Pulmonary artery endothelial cell (primary cell): Measurements from ENCODE around the gene TFAP2E. TPM values are rescaled to one million over a fixed set of nuclear protein-coding genes. Genes with fewer than 3 reads are reported as not detected.

Source experiments
- DNase-seq: peaks from one replicate; pipeline ENCODE4 v3.0.0-alpha.2; 2011; ENCODE audit warnings: low read depth, low spot score
- total RNA-seq: library from RNA; depleted of rRNA; stranded (reverse); fragments of >200 nt; gene quantifications from 2 replicates; pipeline ENCODE4 v1.2.3, GENCODE V29; 2014

TFAP2E gene
- total RNA-seq, 1 donor from 2014 or later: 0.07 TPM

DNA sequence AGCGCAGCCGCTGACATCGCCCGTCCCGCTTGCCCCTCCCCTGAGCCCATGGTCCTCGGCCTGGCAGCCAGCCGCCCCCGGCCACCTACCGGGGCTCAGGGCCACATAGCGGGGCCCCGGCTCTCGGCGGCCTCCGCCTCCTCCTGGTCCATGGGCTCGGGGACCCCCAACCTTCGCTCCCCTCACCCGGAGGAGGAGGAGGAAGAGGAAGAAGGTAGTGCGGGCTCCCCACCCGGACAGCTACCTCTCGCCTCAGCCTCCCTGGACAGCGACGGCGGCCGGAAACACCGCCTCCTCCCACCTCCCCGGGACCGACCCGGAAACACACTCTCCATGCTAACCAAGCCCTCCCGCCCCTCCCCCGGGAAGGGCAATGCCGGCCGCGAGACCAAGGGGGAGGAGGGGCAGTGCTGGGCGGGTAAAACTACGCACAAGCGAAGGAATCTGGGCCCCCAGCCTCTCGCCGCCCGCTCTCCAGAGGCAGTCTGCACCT lies 15.9 kb upstream of the TFAP2E start, which contains the start of gene KIAA0319L:
Gene KIAA0319L, minus strand, starts transcription at position 286 of the 493 bp plus-strand sequence. CDS start 2,912 bp downstream, outside the sequence.
- no peak for DNase-seq

GRCh38 chr1:35557611-35558373 lies 15.3 kb upstream of the TFAP2E start, which contains the start of gene NCDN:
NCDN (plus strand) TSS chr1:35557799; CDS start chr1:35558191, 392 bp downstream.
- DNase-seq: peak; percentile 93

DNA sequence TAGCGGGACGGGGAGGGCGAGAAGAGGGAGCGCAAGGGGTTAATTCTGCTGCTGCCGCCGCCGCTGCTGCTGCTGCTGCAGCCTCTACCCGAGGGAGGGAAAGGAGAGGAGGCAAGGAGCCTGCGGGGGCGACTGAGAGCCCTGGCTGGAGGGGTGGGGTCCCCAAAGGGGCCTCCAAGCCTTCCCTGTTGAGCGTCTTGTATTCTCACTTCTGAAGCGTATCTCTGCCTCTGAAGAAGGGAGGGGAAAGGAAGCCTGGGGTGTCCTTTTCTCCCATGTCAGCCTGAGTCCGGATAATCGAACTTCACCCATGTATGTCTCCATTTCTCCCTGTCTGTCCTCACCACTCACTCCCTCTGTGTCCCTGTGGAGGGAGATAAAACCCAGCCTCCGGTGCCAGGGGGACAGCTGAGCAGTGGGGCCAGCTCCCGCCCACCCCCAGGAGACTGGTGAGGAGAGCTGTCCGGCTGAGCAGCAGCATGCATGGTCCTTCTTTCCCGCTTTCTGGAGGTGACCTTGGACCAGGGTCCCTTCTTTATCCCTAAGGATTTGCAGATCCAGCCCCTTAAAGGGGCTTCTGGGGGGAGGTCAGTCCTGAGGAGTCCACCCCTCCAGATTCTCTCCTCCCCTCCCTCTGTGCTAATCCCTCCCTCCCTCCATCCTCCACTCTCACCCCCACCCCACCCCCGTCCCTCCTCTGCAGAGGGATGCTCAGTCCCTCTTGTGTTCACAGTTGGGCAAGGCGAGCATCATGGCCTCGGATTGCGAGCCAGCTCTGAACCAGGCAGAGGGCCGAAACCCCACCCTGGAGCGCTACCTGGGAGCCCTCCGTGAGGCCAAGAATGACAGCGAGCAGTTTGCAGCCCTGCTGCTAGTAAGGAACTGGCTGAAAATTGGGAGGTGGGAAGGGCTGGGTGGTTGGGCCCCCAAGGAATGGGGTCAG lies 14.5 kb upstream of the TFAP2E start:
- DNase-seq: no peak

DNA sequence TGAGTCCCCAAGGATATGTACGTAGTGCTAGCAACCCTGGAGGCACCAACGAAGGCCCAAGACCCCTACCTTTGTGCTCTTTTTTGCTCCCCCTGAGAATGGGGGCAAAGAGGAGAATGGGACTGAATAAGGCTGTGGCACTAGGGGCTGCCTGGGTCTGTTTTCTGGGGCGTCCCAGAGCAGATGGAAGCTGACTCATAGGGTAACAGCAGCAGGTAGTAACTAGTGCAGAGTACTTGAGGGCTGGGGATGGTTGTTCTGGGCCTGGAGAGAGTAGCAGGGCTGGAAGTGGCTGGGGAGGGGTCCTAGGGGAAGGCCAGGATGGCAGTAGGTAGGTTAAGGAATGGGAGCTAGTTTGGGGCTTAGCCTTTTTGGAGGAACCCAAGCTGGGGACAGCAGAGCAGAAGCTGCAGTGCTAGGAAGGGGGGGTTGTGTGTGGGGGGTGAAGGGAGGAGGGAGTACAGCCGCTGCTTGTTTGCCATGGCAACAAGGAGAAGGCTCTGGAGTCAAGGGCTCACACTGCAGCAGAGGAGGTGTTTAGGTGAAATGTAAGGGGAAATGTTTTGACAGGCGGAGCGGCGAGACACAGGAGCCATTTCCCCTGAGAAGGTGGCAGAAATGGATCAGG lies 13.7 kb upstream of the TFAP2E start:
- DNase-seq: no peak

GRCh38 chr1:35560256-35561225 lies 12.6 kb upstream of the TFAP2E start:
- DNase-seq: no peak

- no peak for DNase-seq
These were observed 11.7 kb upstream of the TFAP2E start for GRCh38 chr1:35561297-35561971.

- DNase-seq: no peak
These were observed 11.0 kb upstream of the TFAP2E start for GRCh38 chr1:35561972-35562680.

GRCh38 chr1:35563166-35563565 lies 9.9 kb upstream of the TFAP2E start:
- DNase-seq: no peak

GRCh38 chr1:35564037-35564883 lies 8.9 kb upstream of the TFAP2E start:
- DNase-seq: peak; percentile 47

DNA sequence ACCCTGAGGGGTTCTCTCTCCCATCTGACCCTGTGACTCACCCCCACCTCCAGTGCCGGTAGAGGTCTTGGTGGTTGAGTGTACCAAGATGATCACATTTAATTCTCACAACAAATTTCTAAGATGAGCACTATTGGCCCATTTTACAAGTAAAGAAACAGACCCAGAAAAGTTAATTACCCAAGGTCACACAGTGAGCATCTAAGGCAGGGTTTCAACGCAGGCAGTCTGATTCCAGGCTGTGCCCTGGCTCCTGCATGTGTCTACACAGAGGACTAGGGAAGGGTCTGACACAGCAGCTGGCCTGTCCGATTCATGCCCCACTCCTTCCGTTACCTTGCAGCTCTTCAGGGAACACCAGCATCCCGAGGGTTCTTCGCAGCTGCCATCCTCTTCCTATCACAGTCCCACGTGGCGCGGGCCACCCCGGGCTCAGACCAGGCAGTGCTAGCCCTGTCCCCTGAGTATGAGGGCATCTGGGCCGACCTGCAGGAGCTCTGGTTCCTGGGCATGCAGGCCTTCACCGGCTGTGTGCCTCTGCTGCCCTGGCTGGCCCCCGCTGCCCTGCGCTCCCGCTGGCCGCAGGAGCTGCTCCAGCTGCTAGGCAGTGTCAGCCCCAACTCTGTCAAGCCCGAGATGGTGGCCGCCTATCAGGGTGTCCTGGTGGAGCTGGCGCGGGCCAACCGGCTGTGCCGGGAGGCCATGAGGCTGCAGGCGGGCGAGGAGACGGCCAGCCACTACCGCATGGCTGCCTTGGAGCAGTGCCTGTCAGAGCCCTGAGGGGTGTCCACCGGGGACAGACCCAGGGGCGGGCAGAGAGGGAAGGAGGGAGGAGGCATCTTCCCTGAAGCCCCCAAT lies 8.0 kb upstream of the TFAP2E start:
- no peak for DNase-seq

GRCh38 chr1:35565742-35566133 lies 7.4 kb upstream of the TFAP2E start:
- DNase-seq: no peak

DNA sequence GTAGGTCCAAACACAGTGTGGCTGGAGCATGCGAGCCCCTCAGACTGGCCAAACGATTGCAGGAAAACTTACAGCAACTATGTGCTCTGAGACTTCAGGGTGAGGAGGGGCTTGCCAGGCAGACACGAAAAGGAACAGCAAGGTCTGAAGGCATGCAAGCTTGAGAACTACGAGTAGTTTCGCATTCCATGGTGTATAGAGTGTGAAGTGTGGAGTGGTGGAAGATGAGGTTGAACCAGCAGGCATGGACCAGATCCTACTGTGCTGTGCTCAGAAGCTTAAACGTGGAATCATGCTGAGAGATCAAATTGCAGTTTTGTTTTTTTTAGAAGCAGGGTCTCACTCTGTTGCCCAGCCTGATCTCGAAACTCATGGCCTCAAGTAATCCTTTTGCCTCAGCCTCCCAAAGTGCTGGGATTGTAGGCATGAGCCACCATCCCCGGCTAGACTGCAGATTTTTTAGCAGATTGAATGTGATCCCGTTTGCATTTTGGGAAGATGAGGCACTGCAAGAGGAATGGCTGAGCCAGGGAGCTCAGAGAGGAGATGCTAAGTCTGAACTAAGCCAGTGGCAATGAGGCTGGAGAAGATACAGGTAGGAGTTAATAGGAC lies 5.1 kb upstream of the TFAP2E start:
- DNase-seq: no peak

DNA sequence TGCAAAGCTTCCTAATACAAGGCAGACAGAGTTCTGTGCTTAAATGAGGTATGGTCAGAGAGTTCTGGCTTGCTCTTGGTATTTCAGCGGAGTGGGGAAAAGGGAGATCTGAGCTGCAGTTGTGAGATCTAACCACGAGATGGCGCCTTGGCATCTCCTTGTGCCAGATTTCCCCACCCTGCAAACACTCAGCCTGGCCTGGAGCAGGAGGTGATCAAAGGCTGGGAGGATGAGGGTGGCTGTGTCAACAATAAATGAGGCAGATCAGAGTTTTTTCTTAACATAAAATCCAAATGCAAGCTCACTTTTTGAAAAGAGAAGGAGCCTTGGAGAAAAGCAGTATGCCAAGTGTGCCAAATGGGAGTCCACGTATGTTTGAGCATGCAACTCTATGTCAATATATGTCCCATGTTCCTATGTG lies 4.1 kb upstream of the TFAP2E start:
- peak; percentile 24 for DNase-seq

DNA sequence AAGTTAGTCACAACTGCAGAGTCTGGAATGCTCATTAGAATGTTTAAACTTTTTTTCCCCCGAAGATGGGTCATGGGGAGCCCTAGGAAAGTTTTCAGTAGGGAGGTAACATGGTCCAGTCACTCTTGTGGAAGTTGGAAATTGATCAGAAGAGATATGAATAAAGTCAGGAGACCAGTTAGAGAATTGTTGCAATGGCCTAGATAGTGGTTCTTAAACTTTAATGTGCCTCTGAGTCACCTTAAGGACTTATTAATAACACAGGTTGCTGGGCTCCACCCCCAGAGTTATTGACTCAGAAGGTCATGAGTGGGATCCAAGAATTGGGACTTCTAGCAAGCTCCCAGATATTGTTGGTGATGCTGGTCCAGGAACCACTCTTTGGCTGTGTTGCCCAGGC lies 3.2 kb upstream of the TFAP2E start:
- no peak for DNase-seq

GRCh38 chr1:35570589-35571137 lies 2.5 kb upstream of the TFAP2E start:
- DNase-seq: no peak

- no peak for DNase-seq
These were observed 1.9 kb upstream of the TFAP2E start for GRCh38 chr1:35571263-35571662.
